Stimulated activated CD8-positive, alpha-beta memory T cell treated with anti-CD3 and anti-CD28 coated beads, Interleukin-12 subunit alpha, Interleukin-12 subunit beta, amount 100 ng/mL, for 24 hours (primary cell): ENCODE measurements around the gene SYNDIG1L.

Experiments
- DNase-seq: peaks from one replicate; pipeline ENCODE4 v3.0.0-alpha.2; 2020; ENCODE audit errors: extremely low read depth

Gene SYNDIG1L

GRCh38 chr14:74429991-74430390 is 4.0 kb upstream of the SYNDIG1L start:
- no peak for DNase-seq

DNA sequence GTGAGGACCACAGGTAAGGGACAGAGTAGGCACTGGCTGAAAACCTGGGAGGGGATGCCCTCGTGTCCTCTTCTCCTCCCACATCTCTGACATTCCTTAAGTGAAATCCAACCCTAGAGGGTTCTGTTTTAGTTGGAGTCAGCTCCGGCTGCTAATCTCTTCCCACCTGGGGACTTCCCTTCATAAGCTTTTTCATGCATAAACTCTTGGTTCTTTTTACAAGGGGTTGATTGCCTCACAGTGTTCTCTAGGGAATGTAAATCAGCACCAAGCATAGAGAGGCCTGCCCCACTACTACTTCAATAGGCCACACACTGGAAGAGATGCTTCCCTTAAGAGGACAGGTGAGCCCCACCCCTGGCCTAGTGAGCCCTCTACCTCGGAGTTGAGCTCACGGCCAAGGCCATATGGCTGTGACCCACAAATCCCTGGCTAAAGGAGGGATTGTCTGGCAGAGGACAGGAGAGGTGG is 3.2 kb upstream of the SYNDIG1L start:
- DNase-seq, result no peak

- DNase-seq, result no peak
These were observed 1.6 kb upstream of the SYNDIG1L start for GRCh38 chr14:74427651-74428050.

GRCh38 chr14:74425525-74426201 is 347 bp downstream of the SYNDIG1L start:
- no peak for DNase-seq

GRCh38 chr14:74424606-74425005 is 1.4 kb downstream of the SYNDIG1L start:
- no peak for DNase-seq

DNA sequence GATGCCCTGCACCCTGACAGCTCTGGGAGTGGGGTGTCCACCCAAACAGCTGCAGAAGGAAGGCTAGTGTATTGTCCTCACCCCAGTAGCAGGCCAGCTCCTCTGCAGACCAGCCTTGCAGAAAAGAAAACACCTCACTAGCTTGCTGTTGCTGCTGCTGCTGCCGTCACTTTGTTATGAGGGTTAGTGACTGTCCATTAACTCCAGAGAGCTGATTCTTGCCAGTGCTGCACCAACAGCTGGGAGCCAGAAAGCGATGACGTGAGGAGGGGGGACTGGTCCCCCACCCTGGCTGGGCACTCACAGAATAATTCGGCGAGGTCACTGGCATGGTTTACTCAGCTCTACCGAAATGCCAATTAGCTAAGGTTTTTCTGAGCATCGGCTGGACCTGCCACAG is 2.8 kb downstream of the SYNDIG1L start:
- DNase-seq, result no peak

DNA sequence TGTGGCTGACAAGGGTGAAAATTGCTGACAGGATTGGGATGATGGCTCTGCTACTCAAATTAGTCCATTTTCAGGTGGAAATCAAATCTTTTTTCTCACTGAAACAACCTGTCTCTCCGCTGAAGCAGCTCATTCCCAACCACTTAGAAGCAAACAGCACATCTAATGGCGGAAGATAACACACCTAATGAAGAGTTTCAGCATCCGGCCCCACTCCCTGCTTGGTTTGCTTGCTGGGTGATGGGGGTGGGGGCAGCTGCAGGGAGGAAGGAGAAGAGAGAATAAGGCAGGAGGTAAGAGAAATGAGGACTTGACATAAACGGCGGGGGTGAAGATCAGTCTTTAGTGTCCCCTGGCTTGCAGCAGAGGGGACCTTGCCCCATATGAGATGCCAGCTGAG is 4.0 kb downstream of the SYNDIG1L start:
- no peak for DNase-seq

GRCh38 chr14:74419086-74419485 is 6.9 kb downstream of the SYNDIG1L start:
- DNase-seq, result no peak

DNA sequence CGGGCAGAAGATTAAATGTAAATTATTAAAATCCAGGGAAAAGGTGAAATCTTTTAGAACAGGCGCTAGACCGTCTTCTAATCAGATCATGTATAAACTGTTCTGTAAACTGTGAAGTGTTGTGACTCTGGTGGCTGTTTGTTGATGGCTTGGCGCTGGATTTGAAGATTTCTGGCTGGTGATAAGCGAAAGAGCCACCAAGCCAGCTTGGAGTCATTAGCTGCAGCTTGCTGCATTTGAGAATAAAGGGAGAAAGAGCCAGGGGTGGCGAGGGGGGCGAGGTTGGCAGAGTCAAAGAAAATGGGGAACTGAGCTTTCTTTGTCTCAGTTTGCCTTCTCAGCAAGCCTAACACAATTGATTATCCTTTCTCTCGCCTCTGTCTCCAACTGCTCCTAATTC is 8.0 kb downstream of the SYNDIG1L start:
- no peak for DNase-seq

- DNase-seq, result no peak
These were observed 8.4 kb downstream of the SYNDIG1L start for GRCh38 chr14:74417611-74418010.

GRCh38 chr14:74417201-74417600 is 8.8 kb downstream of the SYNDIG1L start:
- no peak for DNase-seq

GRCh38 chr14:74415115-74415437 is 10.9 kb downstream of the SYNDIG1L start:
- DNase-seq, result no peak

DNA sequence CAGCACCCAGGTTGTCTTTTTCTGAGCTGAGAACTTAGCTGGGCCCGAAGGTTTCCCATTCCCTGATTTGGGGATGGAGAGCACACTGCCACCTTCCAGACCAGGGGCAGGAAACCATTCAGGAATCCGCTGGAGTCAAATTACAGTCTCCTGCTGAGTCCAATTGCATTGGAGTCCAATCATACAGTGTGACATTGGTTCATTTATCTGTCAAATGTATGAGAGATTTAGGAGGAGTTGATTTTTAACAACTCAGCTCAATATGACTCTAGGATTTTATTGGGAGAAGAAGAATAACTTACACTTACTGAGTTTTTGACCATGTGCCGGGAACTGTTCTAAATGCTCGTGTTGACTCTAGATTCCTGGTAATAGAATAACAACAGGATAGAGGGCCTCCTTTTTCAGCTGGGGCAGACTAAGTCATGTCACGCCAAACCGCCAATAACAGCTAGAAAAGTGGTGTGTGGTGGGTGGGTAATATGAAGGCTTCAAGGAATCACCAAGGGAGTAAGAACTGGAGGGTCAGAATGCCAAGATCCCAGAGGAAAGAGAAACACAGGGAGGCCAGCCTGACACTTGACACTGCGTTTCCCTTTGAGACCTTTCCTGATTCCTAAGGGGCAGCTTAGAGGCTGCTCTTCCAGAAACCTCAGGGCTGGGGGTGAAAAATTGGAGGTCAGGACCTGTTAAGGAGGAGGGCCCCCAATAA is 11.5 kb downstream of the SYNDIG1L start:
- DNase-seq, result no peak

DNA sequence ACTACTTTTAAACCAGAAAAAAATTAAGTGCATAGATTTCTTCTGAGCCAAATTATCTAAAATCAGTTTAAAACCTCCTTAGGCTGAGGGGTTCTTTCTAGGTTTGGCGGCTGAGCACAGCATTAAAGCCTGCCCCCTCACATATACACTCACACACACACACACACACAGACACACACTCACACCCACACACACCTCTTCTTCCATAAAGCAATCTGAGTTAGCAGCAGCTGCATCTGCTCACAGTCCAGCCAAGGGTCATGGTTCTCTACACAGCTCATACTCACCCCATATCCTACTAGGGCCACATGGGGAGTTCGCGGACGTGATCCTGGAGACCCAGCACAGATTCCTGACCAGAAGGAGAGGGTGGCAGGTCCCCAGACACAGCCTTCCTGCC is 12.4 kb downstream of the SYNDIG1L start:
- DNase-seq, result no peak

GRCh38 chr14:74412753-74413152 is 13.3 kb downstream of the SYNDIG1L start:
- no peak for DNase-seq

GRCh38 chr14:74411671-74412070 is 14.3 kb downstream of the SYNDIG1L start:
- DNase-seq, result no peak

- DNase-seq, result no peak
These were observed 16.6 kb downstream of the SYNDIG1L start for GRCh38 chr14:74409441-74409840.

- DNase-seq, result no peak
These were observed 17.1 kb downstream of the SYNDIG1L start for GRCh38 chr14:74408870-74409269.

GRCh38 chr14:74407801-74408154 is 18.2 kb downstream of the SYNDIG1L start:
- DNase-seq, result no peak

DNA sequence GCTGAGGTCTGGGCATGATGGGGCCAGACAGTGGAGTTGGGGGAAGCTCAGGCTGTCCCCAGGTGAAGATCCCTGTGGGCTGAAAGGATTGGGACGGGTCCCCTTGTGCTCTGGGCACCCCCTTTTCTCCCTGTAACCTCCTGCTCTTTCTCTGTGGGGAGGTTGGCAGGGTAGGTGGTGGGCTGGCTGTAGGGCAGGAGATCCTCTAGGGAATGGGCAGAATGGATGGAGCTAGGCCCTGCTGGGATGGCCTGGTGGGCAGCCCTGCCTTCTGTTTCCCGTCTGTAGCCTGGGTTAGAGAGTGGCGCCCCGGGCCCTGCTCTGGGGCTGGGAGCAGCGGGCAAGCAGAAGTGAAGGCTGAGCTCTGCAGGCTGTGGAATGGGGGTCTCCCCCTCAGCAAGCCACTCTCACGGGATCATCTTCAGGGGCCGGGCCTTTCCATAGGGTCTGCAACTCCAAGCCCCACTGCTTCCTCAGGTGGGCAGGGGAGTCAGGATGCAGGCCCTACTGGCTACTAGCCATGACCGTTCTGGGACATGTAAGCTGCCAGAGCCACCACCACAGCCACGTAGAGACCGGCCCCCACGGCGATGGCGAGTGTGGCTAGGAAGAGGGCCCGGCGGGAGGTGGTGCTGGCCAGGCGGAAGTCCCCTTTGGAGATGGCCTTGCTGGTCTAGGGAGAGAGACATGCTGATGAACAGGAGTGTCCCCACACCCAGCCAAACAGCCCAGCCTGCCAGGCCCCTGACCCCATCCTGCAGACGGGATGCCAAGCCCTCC is 18.8 kb downstream of the SYNDIG1L start:
- no peak for DNase-seq

DNA sequence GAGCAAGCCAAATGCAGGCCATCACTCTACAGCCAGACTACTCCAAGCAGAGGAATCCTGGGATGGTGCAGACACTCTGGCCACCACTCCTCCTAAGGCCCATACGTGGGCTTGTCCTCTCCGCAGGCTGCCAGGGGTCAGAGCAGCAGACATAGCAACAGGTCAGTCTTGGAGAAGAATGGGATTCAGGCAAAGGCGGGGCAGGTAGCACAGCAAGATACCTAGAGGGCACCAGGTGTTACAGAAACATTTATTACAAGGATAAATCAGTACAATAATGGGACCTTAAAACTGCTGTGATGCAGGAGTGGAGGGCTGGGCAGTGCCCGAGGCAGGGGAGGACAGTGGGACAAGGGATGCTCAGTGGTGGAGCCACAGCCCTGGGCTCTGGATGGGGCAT is 20.3 kb downstream of the SYNDIG1L start:
- DNase-seq, result no peak

DNA sequence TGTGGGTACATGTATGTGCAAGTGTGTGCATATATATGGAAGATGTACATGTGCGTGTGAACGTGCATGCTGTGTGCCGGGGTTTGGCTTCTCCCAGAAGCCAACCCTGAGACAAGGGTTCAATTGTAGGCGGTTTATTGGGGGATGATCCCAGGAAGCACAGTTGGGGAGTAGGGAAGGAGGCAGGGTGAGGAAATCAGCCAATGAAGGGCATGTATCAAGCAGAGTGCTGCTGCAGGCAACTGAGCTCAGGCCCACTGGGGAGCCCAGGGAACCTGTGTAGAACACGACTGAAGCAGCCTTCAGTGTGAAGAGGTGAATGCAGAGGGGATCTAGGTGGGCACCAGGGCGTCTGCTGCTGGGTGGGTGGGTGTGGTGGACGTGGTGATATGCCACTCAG is 21.6 kb downstream of the SYNDIG1L start:
- no peak for DNase-seq
